Activated CD8-positive, alpha-beta memory T cell treated with anti-CD3 and anti-CD28 coated beads for 1 hour (primary cell): ENCODE results near the gene ITGA6.

Source experiments
- DNase-seq, 2 donors: peaks; one replicate each; pipeline ENCODE4 v3.0.0-alpha.2; 2020; ENCODE audit warnings: low read depth in 1 of 2; ENCODE audit errors: extremely low read depth in 1 of 2

ITGA6 gene

GRCh38 chr2:172415865-172416183 is 11.6 kb upstream of the ITGA6 start:
- DNase-seq: no peak

- DNase-seq: no peak
Measured at GRCh38 chr2:172416447-172417058, 10.8 kb upstream of the ITGA6 start.

- DNase-seq: no peak
Measured at GRCh38 chr2:172420216-172420615, 7.2 kb upstream of the ITGA6 start.

GRCh38 chr2:172423160-172423559 is 4.2 kb upstream of the ITGA6 start:
- DNase-seq: no peak

GRCh38 chr2:172425336-172425735 is 2.0 kb upstream of the ITGA6 start:
- no peak for DNase-seq

- no peak for DNase-seq
Measured at GRCh38 chr2:172426635-172427255, 641 bp upstream of the ITGA6 start.

GRCh38 chr2:172427990-172428831 is 825 bp downstream of the ITGA6 start:
- DNase-seq: peak in 1 of 2 donors; percentile 37

DNA sequence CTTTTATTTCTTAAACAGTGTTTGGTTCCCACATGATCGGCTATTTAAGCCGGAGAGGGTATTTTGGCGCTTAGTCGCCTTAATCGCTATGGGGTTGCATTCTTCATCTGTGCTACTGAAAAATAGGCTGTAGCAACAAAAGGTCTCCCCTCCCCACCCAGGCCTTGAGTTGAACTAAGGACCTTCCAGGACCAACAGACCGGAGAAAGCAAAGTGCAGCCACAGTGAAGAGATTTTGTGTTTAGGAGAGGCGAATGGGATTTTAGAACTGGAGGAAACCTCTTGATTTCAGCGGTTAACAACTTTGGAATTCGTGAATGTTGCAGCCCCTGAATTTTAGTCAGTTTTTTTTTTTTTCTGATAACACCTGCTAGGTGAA is 1.4 kb downstream of the ITGA6 start:
- DNase-seq: no peak

GRCh38 chr2:172429301-172429968 is 2.0 kb downstream of the ITGA6 start:
- DNase-seq: no peak

GRCh38 chr2:172430027-172430426 is 2.6 kb downstream of the ITGA6 start:
- no peak for DNase-seq

DNA sequence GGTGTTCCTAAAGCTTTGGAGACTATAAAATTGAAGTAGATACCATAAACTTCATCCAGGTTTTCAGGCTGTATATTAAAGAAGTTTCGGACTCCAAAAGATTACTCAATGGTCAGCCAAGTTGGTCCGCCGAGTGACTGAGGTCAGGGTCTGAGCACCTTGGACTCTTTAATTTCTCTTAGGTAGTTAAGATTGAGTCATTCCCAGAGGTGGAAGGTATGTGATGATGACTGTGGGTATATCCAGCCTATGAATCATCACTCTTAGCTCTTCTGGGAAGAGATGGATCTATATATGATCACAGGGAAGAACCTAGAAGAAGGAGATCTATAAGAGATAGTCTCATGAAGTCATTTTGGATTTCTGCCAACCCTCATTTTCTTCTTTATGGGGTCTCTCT is 3.3 kb downstream of the ITGA6 start:
- no peak for DNase-seq

DNA sequence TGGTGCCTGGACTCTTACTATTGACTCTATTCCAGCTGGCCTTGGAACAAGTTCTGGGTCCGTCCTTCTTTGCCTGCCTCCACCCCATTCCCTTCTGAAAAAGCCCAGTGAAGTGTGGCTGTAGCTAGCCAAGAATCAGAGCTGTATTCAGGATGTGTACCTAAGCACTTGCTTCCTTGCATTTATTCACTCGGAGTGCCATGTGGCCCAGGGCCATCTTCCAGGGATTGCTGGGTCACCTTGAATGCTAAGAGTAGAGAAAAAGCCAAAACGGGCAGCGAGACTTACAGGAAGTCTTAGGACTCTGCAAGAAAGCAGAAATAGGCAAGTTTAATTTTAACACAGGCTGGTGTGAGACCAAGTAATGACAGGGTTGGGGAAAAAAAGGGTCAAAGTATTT is 4.1 kb downstream of the ITGA6 start:
- DNase-seq: no peak

- DNase-seq: no peak
Measured at GRCh38 chr2:172431993-172432392, 4.6 kb downstream of the ITGA6 start.

- DNase-seq: no peak
Measured at GRCh38 chr2:172433144-172433543, 5.8 kb downstream of the ITGA6 start.

- DNase-seq: no peak
Measured at GRCh38 chr2:172434821-172435605, 7.6 kb downstream of the ITGA6 start.

- no peak for DNase-seq
Measured at GRCh38 chr2:172435606-172435911, 8.2 kb downstream of the ITGA6 start.

DNA sequence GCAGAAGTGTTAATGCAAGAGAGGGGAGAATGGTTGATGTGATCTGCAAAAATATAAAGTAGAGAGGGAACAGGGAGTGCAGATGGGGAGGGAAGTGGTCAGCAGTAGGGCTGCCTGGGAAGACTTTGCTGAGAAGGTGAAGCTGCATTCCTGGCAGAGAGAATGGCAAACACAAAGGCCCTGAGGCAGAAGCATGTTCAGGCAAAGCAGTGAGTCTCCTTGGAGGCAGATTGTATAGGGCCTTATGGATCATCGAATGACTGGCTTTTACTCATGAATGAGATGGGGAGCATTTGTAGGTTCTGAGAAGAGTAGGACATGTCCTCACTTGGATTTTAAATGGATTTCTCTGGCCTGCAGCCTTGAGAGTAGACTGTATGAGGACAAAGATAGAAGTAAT is 9.5 kb downstream of the ITGA6 start:
- no peak for DNase-seq

GRCh38 chr2:172437419-172438341 is 10.3 kb downstream of the ITGA6 start:
- no peak for DNase-seq

GRCh38 chr2:172438741-172439508 is 11.5 kb downstream of the ITGA6 start:
- no peak for DNase-seq
